Neural cell (in vitro differentiated cells): ENCODE measurements around the gene ARHGEF16. TPM values are rescaled to one million over a fixed set of nuclear protein-coding genes. Genes with fewer than 3 reads are reported as not detected.

Experiments
- H2AFZ ChIP-seq: fragments of 200-600, 300-800 bp; sonication (generic), shearing (Covaris generic); 2 replicates; pipeline ENCODE4 v1.6.0; 2014; ENCODE audit warnings: low read depth, mild to moderate bottlenecking, antibody characterized with exemption, low read length, moderate library complexity
- H3F3A ChIP-seq: fragments of 200-600 bp; shearing (Covaris generic); 2 replicates; pipeline ENCODE4 v1.6.1; 2016; ENCODE audit warnings: mild to moderate bottlenecking, moderate library complexity, mixed read lengths, antibody characterized with exemption, low read length; ENCODE audit not compliant: insufficient read depth, poor library complexity, severe bottlenecking
- H3K27ac ChIP-seq: fragments of 200-600, 300-800 bp; sonication (generic), shearing (Covaris generic); 2 replicates; pipeline ENCODE4 v1.5.1; 2014; ENCODE audit warnings: mild to moderate bottlenecking, low read length, moderate library complexity
- H3K27me3 ChIP-seq: fragments of 300-800, 200-600 bp; sonication (generic), shearing (Covaris generic); 2 replicates; pipeline ENCODE4 v1.6.0; 2014; ENCODE audit warnings: mild to moderate bottlenecking, low read depth, low read length, moderate library complexity; ENCODE audit not compliant: insufficient read depth
- H3K36me3 ChIP-seq: fragments of 300-800, 200-600 bp; sonication (generic), shearing (Covaris generic); 2 replicates; pipeline ENCODE4 v1.5.1; 2014; ENCODE audit warnings: mild to moderate bottlenecking, antibody characterized with exemption, low read length, moderate library complexity; ENCODE audit not compliant: insufficient read depth
- H3K4me2 ChIP-seq: fragments of 300-800, 200-600 bp; sonication (generic), shearing (Covaris generic); 2 replicates; pipeline ENCODE4 v1.6.0; 2014; ENCODE audit warnings: mild to moderate bottlenecking, low read length
- H3K4me3 ChIP-seq: fragments of 300-800, 200-600 bp; sonication (generic), shearing (Covaris generic); 2 replicates; pipeline ENCODE4 v1.5.1; 2014; ENCODE audit warnings: mild to moderate bottlenecking, low read length, moderate library complexity
- H3K79me2 ChIP-seq: fragments of 200-600 bp; shearing (Covaris generic); replicated peaks from 2 replicates; pipeline ENCODE4 v1.6.0; 2014; ENCODE audit warnings: mild to moderate bottlenecking, low read length, moderate library complexity; ENCODE audit not compliant: insufficient read depth
- H3K9ac ChIP-seq: fragments of 300-800, 200-600 bp; sonication (generic), shearing (Covaris generic); 2 replicates; pipeline ENCODE4 v1.6.1; 2016; ENCODE audit warnings: mild to moderate bottlenecking, low read length, mixed read lengths
- H3K9me2 ChIP-seq: fragments of 200-600 bp; shearing (Covaris generic); 2 replicates; pipeline ENCODE4 v1.6.1; 2016; ENCODE audit warnings: mild to moderate bottlenecking, low read length, mixed read lengths; ENCODE audit not compliant: insufficient read depth
- H3K9me3 ChIP-seq: fragments of 200-600, 300-800 bp; sonication (generic), shearing (Covaris generic); 2 replicates; pipeline ENCODE4 v1.6.1; 2016; ENCODE audit warnings: mild to moderate bottlenecking, mixed run types, low read length, moderate library complexity, mixed read lengths
- H4K20me1 ChIP-seq: fragments of 200-600 bp; shearing (Covaris generic); 2 replicates; pipeline ENCODE4 v1.6.1; 2016; ENCODE audit warnings: mild to moderate bottlenecking, mixed run types; ENCODE audit not compliant: insufficient read depth
- EP300 ChIP-seq: fragments of 450-650 bp; conservative IDR thresholded peaks from 2 replicates; pipeline ENCODE4 v1.6.1; 2014; ENCODE audit warnings: antibody characterized with exemption, mild to moderate bottlenecking, moderate library complexity; ENCODE audit not compliant: poor library complexity, severe bottlenecking
- EZH2 ChIP-seq: fragments of 200-600, 300-800 bp; shearing (Covaris generic), sonication (generic); IDR thresholded peaks from 2 replicates; pipeline ENCODE4 v1.6.1; 2014; ENCODE audit warnings: antibody characterized with exemption, low read length, borderline replicate concordance, mild to moderate bottlenecking; ENCODE audit not compliant: insufficient read depth, poor library complexity, severe bottlenecking
- MXI1 ChIP-seq: fragments of 450-650 bp; conservative IDR thresholded peaks from 2 replicates; pipeline ENCODE4 v1.6.1; 2014; ENCODE audit warnings: antibody characterized with exemption, mild to moderate bottlenecking; ENCODE audit not compliant: poor library complexity, severe bottlenecking
- POLR2AphosphoS5 ChIP-seq: IDR thresholded peaks from 2 replicates; pipeline ENCODE4 v1.6.1; 2012
- RAD21 ChIP-seq: fragments of 450-650 bp; conservative IDR thresholded peaks from 2 replicates; pipeline ENCODE4 v1.6.1; 2014; ENCODE audit warnings: antibody characterized with exemption, mild to moderate bottlenecking, moderate library complexity
- SMC3 ChIP-seq: fragments of 450-650 bp; conservative IDR thresholded peaks from 2 replicates; pipeline ENCODE4 v1.6.1; 2014; ENCODE audit warnings: antibody characterized with exemption, mild to moderate bottlenecking, moderate library complexity; ENCODE audit not compliant: poor library complexity
- TAF1 ChIP-seq: IDR thresholded peaks from 2 replicates; pipeline ENCODE4 v1.6.1; 2012; ENCODE audit warnings: low read depth
- polyA plus RNA-seq: library from polyadenylated mRNA; depleted of rRNA; stranded (reverse); fragments of >200 nt; gene quantifications from 2 replicates; pipeline ENCODE4 v1.2.3, GENCODE V29; 2014
- TF ChIP-seq, protein P1 (sequence below): IDR thresholded peaks from 2 replicates; pipeline ENCODE4 v1.6.1; 2012; ENCODE audit warnings: borderline replicate concordance
- TF ChIP-seq, protein P2 (sequence below): fragments of 450-650 bp; IDR thresholded peaks from 2 replicates; pipeline ENCODE4 v1.5.1; 2014; ENCODE audit warnings: antibody characterized with exemption, mild to moderate bottlenecking, moderate library complexity; ENCODE audit not compliant: poor library complexity, severe bottlenecking

The ARHGEF16 gene
- polyA plus RNA-seq, 1 donor from 2014 or later, result 0.64 TPM

DNA sequence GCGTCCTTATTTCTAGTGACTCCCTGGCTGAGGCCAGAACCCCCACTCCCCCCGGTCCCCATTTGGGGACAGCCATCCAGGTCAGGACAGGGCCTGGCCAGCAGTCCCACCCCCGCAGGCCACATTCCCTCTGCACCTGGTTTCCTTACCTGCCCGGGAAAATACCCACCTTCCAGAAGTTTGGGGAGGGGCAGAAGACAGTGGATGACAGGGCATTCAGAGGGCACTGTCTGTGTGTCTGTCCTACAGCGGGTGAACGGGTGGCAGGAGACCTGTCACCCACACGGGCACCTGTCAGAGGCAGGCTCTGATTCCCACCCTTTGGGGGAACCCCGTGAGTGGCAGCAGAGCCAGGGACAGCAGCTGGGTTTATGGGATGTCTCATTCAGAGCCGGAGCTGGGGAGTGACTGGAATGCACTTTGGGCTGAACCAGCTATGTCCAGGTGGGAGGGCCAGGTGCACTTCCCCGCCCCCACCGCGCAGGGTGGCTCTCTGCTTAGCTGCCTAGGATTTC lies 2.0 kb downstream of the ARHGEF16 start:
- no peak overlapping the region for H3K27ac ChIP-seq
- no peaks in the 10 kb centered on the region for H3K79me2 ChIP-seq
- H4K20me1 ChIP-seq, result no peaks in the 10 kb centered on the region
- H3K27me3 ChIP-seq, result peaks cover 5% of the 10 kb centered on the region
- TF ChIP-seq MXI1 (no peak), EP300 (no peak), POLR2AphosphoS5 (no peak), EZH2 (no peak)
- TF ChIP-seq, protein P1, sequence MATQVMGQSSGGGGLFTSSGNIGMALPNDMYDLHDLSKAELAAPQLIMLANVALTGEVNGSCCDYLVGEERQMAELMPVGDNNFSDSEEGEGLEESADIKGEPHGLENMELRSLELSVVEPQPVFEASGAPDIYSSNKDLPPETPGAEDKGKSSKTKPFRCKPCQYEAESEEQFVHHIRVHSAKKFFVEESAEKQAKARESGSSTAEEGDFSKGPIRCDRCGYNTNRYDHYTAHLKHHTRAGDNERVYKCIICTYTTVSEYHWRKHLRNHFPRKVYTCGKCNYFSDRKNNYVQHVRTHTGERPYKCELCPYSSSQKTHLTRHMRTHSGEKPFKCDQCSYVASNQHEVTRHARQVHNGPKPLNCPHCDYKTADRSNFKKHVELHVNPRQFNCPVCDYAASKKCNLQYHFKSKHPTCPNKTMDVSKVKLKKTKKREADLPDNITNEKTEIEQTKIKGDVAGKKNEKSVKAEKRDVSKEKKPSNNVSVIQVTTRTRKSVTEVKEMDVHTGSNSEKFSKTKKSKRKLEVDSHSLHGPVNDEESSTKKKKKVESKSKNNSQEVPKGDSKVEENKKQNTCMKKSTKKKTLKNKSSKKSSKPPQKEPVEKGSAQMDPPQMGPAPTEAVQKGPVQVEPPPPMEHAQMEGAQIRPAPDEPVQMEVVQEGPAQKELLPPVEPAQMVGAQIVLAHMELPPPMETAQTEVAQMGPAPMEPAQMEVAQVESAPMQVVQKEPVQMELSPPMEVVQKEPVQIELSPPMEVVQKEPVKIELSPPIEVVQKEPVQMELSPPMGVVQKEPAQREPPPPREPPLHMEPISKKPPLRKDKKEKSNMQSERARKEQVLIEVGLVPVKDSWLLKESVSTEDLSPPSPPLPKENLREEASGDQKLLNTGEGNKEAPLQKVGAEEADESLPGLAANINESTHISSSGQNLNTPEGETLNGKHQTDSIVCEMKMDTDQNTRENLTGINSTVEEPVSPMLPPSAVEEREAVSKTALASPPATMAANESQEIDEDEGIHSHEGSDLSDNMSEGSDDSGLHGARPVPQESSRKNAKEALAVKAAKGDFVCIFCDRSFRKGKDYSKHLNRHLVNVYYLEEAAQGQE, result no peak
- TF ChIP-seq, protein P2, sequence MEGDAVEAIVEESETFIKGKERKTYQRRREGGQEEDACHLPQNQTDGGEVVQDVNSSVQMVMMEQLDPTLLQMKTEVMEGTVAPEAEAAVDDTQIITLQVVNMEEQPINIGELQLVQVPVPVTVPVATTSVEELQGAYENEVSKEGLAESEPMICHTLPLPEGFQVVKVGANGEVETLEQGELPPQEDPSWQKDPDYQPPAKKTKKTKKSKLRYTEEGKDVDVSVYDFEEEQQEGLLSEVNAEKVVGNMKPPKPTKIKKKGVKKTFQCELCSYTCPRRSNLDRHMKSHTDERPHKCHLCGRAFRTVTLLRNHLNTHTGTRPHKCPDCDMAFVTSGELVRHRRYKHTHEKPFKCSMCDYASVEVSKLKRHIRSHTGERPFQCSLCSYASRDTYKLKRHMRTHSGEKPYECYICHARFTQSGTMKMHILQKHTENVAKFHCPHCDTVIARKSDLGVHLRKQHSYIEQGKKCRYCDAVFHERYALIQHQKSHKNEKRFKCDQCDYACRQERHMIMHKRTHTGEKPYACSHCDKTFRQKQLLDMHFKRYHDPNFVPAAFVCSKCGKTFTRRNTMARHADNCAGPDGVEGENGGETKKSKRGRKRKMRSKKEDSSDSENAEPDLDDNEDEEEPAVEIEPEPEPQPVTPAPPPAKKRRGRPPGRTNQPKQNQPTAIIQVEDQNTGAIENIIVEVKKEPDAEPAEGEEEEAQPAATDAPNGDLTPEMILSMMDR, result no peak
- H3K9me3 ChIP-seq, result no peaks in the 10 kb centered on the region
- no peak overlapping the region for H3K4me3 ChIP-seq
- H3K9me2 ChIP-seq, result no peaks in the 10 kb centered on the region
- no peak overlapping the region for H3K9ac ChIP-seq
- H3F3A ChIP-seq, result no peaks in the 10 kb centered on the region
- no peaks in the 10 kb centered on the region for H3K36me3 ChIP-seq
- H3K4me2 ChIP-seq, result no peak overlapping the region
- no peak overlapping the region for H2AFZ ChIP-seq

DNA sequence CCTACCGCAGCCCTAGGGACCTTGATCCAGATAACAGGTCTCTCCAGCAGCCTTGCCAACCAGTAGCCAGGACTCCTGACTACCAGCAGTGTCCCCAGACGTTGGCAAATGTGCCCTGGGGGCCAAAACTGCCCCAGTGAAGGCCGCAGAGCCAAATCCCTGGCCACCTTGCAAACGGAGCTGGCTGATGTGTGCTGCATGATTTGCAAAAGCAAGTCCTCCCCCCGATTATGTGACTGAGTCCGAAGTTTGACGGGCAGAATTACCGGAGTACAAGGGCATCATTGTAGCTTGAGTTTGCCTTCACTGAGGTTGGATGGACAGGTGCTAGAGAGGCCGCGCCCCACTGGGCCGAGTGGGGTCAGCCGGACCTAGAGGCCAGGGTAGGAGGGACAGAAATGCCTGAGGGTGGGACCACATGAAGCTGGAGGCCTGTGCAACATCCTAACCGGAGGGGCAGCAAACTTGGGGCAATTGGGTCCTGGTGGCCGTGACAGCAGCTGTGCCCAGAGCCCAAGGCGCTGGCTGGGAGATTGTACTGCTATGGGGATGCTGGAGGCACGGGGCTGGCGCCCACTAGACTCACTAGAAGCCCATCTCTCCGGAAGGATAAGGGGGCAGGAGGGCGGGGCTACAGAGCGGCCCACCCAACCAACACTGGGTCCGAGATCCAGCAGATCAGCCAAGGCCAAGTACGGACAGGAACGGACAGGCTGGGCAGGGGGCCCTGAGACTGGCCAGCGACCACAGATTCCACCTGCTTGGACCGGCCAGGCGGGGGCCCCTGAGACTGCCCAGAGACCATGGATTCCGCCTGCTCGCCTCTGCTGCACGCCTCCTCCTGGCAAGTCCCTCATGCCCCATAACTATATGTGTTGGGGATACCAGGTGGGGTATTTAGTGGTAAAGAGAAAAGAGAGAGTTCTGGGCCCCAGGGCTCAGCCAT lies 2.8 kb downstream of the ARHGEF16 start:
- no peaks in the 10 kb centered on the region for H3K36me3 ChIP-seq
- TF ChIP-seq SMC3 (no peak), POLR2AphosphoS5 (no peak), TAF1 (no peak), RAD21 (no peak), MXI1 (no peak), EZH2 (no peak), EP300 (no peak)
- TF ChIP-seq, protein P2, result no peak
- TF ChIP-seq, protein P1, result no peak
- peaks cover 5% of the 10 kb centered on the region for H3K27me3 ChIP-seq
- H4K20me1 ChIP-seq, result no peaks in the 10 kb centered on the region
- H3K9me3 ChIP-seq, result no peaks in the 10 kb centered on the region
- no peaks in the 10 kb centered on the region for H3K9me2 ChIP-seq
- H3K9ac ChIP-seq, result no peak overlapping the region
- no peak overlapping the region for H2AFZ ChIP-seq
- no peaks in the 10 kb centered on the region for H3K79me2 ChIP-seq
- H3K4me3 ChIP-seq, result no peak overlapping the region
- no peaks in the 10 kb centered on the region for H3F3A ChIP-seq
- no peak overlapping the region for H3K27ac ChIP-seq
- H3K4me2 ChIP-seq, result no peak overlapping the region
